Activated CD8-positive, alpha-beta memory T cell treated with anti-CD3 and anti-CD28 coated beads for 24 hours (primary cell): ENCODE data around the gene UNC45B.
"Not testable (repeated sequence)": the region's sequence is repeated elsewhere in the genome, so short reads cannot be mapped to it uniquely, and the experiment has no call there.

Experiments used
- DNase-seq: peaks from one replicate; pipeline ENCODE4 v3.0.0-alpha.2; 2020

UNC45B gene

GRCh38 chr17:35147375-35147905, at the start of gene UNC45B:
Gene UNC45B, plus strand, starts transcription at chr17:35147817. Its CDS starts 447 bp downstream, at chr17:35148264.
- no peak for DNase-seq

GRCh38 chr17:35099908-35100307, 47.7 kb upstream of the UNC45B start:
- DNase-seq, result no peak

- DNase-seq, result no peak
Observed at GRCh38 chr17:35101036-35101435, 46.6 kb upstream of the UNC45B start.

- no peak for DNase-seq
Observed at GRCh38 chr17:35101725-35102124, 45.9 kb upstream of the UNC45B start.

GRCh38 chr17:35103271-35103670, 44.3 kb upstream of the UNC45B start:
- DNase-seq, result no peak

GRCh38 chr17:35104844-35105450, 42.7 kb upstream of the UNC45B start:
- no peak for DNase-seq

GRCh38 chr17:35110791-35111190, 36.8 kb upstream of the UNC45B start:
- DNase-seq, result not testable (repeated sequence)

- no peak for DNase-seq
Observed at GRCh38 chr17:35116845-35117244, 30.8 kb upstream of the UNC45B start.

GRCh38 chr17:35117984-35118383, 29.6 kb upstream of the UNC45B start:
- DNase-seq, result no peak

- peak; percentile 92 for DNase-seq
Observed at GRCh38 chr17:35119370-35120165, 28.0 kb upstream of the UNC45B start, which contains the start of gene RAD51D. Gene RAD51D, minus strand, starts transcription at chr17:35119860. Its CDS starts 247 bp downstream, at chr17:35119613.

GRCh38 chr17:35121315-35121714, 26.3 kb upstream of the UNC45B start, which contains the start of gene FNDC8:
Gene FNDC8, plus strand, starts transcription at chr17:35121615. Its CDS starts 79 bp downstream, at chr17:35121694.
- DNase-seq, result no peak

- DNase-seq, result no peak
Observed at GRCh38 chr17:35127751-35128514, 19.7 kb upstream of the UNC45B start.

- DNase-seq, result no peak
Observed at GRCh38 chr17:35129154-35129972, 18.3 kb upstream of the UNC45B start.

GRCh38 chr17:35129973-35130351, 17.7 kb upstream of the UNC45B start:
- no peak for DNase-seq

GRCh38 chr17:35130392-35130791, 17.2 kb upstream of the UNC45B start:
- DNase-seq, result no peak

GRCh38 chr17:35132099-35132498, 15.5 kb upstream of the UNC45B start:
- DNase-seq, result no peak

GRCh38 chr17:35132816-35133550, 14.6 kb upstream of the UNC45B start:
- no peak for DNase-seq

GRCh38 chr17:35135322-35135721, 12.3 kb upstream of the UNC45B start:
- DNase-seq, result no peak

GRCh38 chr17:35138218-35138617, 9.4 kb upstream of the UNC45B start:
- DNase-seq, result no peak

- peak; percentile 97 for DNase-seq
Observed at GRCh38 chr17:35141681-35142466, 5.7 kb upstream of the UNC45B start, which contains the start of gene NLE1. Gene NLE1, minus strand, starts transcription at chr17:35142303. Its CDS starts 28 bp downstream, at chr17:35142275.

GRCh38 chr17:35142467-35142796, 5.2 kb upstream of the UNC45B start:
- no peak for DNase-seq
